GM19397 (cell line): ENCODE measurements around the gene RSPRY1.

Experiments
- ATAC-seq: cut with Tn5 transposase; IDR thresholded peaks from one replicate; pipeline ENCODE4 v1.9.1; 2021; ENCODE audit warnings: mild to moderate bottlenecking, moderate library complexity; ENCODE audit not compliant: unreplicated experiment

RSPRY1 gene

GRCh38 chr16:57289391-57290257 lies 103.5 kb downstream of the RSPRY1 start:
- no peak for ATAC-seq
